ENCODE data around the gene MYBPH.

DNA sequence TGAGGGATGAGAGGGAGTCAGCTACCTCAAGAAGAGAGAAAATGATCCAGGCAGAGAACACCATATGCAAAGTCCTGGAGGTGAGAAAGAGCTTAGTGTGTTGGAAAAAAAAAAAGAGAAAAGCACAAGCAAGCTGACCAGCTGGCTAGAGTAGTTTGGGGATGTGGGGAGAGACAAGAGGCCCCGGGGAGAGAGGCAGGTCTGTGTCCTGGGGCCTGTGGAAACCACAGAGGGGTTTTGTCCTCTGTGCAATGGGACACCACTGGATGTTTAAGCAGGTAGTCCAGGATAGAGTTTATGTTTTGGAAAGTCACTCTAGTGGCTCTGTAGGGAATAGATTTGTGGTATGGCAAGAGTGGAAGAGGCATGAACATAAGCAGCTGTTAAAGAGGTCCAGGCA, 25.3 kb upstream of the MYBPH start:
- TF ChIP-seq, protein P1, sequence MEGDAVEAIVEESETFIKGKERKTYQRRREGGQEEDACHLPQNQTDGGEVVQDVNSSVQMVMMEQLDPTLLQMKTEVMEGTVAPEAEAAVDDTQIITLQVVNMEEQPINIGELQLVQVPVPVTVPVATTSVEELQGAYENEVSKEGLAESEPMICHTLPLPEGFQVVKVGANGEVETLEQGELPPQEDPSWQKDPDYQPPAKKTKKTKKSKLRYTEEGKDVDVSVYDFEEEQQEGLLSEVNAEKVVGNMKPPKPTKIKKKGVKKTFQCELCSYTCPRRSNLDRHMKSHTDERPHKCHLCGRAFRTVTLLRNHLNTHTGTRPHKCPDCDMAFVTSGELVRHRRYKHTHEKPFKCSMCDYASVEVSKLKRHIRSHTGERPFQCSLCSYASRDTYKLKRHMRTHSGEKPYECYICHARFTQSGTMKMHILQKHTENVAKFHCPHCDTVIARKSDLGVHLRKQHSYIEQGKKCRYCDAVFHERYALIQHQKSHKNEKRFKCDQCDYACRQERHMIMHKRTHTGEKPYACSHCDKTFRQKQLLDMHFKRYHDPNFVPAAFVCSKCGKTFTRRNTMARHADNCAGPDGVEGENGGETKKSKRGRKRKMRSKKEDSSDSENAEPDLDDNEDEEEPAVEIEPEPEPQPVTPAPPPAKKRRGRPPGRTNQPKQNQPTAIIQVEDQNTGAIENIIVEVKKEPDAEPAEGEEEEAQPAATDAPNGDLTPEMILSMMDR (IDR thresholded peaks at IDR 0.05), result no peak
- TF ChIP-seq POLR2A (IDR thresholded peaks at IDR 0.05; ENCODE audit: low read depth) (no peak), POLR2AphosphoS5 (IDR thresholded peaks at IDR 0.05) (no peak), EP300 (IDR thresholded peaks at IDR 0.05) (no peak)
